ENCODE results near the gene DAD1.

DNA sequence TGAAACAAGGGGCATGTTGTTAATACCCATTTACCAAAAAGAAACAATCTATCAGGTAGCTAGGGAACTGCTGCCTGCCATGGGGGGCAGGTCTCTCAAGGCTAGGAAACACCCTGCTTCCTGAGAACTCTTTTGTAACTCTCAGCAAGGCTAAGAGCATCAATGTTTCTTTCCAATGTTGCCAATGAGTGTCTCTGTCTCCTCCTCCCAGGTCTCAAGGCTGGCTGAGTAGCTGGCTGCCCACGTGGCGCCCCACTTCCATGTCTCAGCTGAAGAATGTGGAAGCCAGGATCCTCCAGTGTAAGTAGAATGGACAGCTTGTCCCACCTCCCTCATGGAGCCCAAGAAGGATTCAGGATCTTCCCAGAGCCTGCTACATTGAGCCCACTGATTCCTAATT lies 12.4 kb upstream of the DAD1 start:
- TF ChIP-seq YY1 (IDR thresholded peaks at IDR 0.05; ENCODE audit: low read depth) (no peak), CHD2 (IDR thresholded peaks at IDR 0.05; ENCODE audit: low read length, partially characterized antibody) (no peak), TAF1 (IDR thresholded peaks at IDR 0.05; ENCODE audit: borderline replicate concordance, low read depth, low read length) (no peak), MEF2A (IDR thresholded peaks at IDR 0.05; ENCODE audit: borderline replicate concordance, low read depth) (no peak), RFX5 (IDR thresholded peaks at IDR 0.05; ENCODE audit: low read length) (no peak), EP300 (IDR thresholded peaks at IDR 0.05; ENCODE audit: borderline replicate concordance in 1 of 2, low read depth in 1 of 2, low read length in 1 of 2) (no peak), EZH2phosphoT487 (IDR thresholded peaks at IDR 0.05; ENCODE audit: borderline replicate concordance, low read depth) (no peak), SMC3 (IDR thresholded peaks at IDR 0.05; ENCODE audit: low read depth, low read length) (no peak), RAD21 (IDR thresholded peaks at IDR 0.05; ENCODE audit: low read length) (no peak), SIN3A (IDR thresholded peaks at IDR 0.05; ENCODE audit: borderline replicate concordance, low read depth, low read length) (no peak), FOXM1 (IDR thresholded peaks at IDR 0.05; ENCODE audit: low read depth) (no peak)
- TF ChIP-seq, protein P1, sequence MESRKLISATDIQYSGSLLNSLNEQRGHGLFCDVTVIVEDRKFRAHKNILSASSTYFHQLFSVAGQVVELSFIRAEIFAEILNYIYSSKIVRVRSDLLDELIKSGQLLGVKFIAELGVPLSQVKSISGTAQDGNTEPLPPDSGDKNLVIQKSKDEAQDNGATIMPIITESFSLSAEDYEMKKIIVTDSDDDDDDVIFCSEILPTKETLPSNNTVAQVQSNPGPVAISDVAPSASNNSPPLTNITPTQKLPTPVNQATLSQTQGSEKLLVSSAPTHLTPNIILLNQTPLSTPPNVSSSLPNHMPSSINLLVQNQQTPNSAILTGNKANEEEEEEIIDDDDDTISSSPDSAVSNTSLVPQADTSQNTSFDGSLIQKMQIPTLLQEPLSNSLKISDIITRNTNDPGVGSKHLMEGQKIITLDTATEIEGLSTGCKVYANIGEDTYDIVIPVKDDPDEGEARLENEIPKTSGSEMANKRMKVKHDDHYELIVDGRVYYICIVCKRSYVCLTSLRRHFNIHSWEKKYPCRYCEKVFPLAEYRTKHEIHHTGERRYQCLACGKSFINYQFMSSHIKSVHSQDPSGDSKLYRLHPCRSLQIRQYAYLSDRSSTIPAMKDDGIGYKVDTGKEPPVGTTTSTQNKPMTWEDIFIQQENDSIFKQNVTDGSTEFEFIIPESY (IDR thresholded peaks at IDR 0.05; ENCODE audit: borderline replicate concordance, low read depth): no peak
- TF ChIP-seq, protein P2, sequence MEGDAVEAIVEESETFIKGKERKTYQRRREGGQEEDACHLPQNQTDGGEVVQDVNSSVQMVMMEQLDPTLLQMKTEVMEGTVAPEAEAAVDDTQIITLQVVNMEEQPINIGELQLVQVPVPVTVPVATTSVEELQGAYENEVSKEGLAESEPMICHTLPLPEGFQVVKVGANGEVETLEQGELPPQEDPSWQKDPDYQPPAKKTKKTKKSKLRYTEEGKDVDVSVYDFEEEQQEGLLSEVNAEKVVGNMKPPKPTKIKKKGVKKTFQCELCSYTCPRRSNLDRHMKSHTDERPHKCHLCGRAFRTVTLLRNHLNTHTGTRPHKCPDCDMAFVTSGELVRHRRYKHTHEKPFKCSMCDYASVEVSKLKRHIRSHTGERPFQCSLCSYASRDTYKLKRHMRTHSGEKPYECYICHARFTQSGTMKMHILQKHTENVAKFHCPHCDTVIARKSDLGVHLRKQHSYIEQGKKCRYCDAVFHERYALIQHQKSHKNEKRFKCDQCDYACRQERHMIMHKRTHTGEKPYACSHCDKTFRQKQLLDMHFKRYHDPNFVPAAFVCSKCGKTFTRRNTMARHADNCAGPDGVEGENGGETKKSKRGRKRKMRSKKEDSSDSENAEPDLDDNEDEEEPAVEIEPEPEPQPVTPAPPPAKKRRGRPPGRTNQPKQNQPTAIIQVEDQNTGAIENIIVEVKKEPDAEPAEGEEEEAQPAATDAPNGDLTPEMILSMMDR (IDR thresholded peaks at IDR 0.05): no peak
- TF ChIP-seq, protein P3, sequence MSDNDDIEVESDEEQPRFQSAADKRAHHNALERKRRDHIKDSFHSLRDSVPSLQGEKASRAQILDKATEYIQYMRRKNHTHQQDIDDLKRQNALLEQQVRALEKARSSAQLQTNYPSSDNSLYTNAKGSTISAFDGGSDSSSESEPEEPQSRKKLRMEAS (IDR thresholded peaks at IDR 0.05; ENCODE audit: low read depth): no peak

Measured in SK-N-SH (cell line).